HG03457 (cell line): Measurements from ENCODE around the gene SEMA3D.

Source experiments
- ATAC-seq: cut with Tn5 transposase; IDR thresholded peaks from one replicate; pipeline ENCODE4 v1.9.1; 2021; ENCODE audit warnings: moderate number of reproducible peaks; ENCODE audit not compliant: unreplicated experiment

The SEMA3D gene

DNA sequence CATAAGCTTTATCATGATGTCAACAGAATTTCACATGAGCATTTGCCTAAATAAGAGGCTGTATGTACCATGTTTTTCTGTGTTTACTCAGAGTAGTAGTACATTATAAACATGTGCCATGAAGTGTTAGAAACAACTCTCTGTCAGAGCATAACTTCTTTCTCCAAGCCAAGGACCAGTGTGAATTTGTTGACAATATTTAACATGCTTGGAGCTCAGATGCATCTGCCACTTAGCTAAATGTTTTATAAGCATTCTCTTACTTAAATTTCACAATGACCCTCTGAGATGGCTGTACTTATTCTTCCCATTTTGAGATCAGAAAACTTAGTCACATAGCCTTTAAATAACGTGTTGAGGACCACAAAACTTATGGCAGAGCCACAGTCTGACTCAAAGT lies 105.0 kb downstream of the SEMA3D start:
- ATAC-seq = no peak

DNA sequence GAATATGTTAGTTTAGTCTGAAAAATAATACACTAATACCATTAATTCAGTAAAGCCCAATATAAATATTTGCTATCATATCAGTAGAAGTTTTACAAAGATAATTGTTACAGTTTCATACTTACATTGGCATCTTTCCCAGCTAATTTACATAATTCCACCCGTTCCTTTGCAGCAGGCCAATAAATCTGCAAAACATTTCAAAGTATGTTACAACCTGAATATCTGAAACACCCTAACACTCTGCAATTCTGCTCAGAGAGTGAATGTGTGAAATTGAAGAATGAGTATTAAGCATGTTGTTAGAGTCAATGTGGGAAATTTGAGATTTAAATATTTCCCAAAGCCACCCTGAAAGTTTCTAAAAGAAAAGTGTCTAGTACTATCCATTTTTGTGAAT lies 105.5 kb downstream of the SEMA3D start:
- ATAC-seq = no peak

GRCh38 chr7:85079434-85079833 lies 107.4 kb downstream of the SEMA3D start:
- ATAC-seq = no peak

DNA sequence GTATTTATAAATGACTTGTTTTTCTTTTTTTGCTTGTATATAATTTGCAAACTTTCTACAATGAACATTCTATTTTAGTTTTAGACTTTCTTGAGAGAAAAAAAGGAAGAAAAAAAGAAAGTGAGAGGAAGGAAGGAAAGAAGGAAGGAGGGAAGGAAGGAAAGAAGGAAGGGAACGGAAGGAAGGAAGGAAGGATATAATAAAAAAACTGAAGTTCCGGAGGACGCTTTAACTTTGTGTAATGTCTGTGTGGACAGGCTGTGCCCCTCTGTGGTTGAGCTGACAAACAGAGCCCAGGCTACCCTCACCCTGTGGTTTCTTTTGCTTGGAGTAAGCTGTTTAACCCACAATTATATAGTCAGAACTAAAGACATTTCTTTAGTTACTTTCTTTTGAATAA lies 108.7 kb downstream of the SEMA3D start:
- ATAC-seq = no peak

- no peak for ATAC-seq
Observed at GRCh38 chr7:85075864-85076263, 111.0 kb downstream of the SEMA3D start.

GRCh38 chr7:85074992-85075391 lies 111.9 kb downstream of the SEMA3D start:
- no peak for ATAC-seq

- ATAC-seq = no peak
Observed at GRCh38 chr7:85074016-85074415, 112.8 kb downstream of the SEMA3D start.

GRCh38 chr7:85070967-85071628 lies 115.8 kb downstream of the SEMA3D start:
- no peak for ATAC-seq

DNA sequence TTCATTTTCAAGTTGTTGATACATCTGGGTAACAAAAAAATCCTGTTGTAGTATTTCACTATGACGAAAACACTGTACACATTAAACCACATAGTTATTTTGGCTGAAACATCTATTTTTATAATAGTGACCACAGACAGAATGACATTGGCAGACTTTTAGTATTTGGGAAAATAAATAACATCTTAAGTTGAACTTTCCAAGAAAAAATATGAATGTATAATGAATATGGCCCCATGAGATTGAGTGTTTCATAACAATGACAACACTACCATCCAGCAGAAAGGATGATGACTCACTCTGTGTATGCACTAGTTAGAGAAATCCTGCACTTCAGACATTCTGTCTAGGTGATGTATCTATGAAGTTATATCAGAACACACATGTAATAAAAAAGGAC lies 118.1 kb downstream of the SEMA3D start:
- no peak for ATAC-seq

GRCh38 chr7:85067371-85067770 lies 119.5 kb downstream of the SEMA3D start:
- ATAC-seq = no peak

DNA sequence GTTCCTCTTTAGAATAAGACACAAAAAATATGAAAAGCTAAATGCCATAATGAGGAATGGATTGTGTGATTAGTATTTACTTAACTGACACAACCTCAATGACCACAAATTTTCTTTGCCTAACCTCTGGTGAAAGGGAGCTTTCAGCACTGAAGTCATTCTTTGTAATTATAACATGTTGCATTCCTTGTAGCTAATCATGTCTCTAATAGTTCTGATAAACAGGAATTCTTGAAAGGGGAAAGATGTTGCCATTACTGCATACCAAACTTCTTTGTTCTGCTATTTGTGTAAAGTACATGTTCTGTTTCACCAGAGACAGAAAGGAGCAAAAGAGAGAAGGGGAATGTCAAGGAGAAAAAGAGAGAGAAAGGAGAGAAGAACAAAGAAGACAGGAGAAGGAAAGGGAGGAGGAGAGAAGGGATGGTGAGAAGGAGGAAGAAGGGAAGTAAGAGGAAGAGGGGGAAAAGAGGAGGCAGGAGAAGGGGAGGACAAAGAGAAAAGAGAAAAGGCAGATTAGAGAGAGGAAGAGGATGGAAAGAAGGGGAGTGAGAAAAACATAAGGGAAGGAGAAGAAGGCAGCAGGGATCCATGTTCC lies 120.9 kb downstream of the SEMA3D start:
- ATAC-seq = no peak

DNA sequence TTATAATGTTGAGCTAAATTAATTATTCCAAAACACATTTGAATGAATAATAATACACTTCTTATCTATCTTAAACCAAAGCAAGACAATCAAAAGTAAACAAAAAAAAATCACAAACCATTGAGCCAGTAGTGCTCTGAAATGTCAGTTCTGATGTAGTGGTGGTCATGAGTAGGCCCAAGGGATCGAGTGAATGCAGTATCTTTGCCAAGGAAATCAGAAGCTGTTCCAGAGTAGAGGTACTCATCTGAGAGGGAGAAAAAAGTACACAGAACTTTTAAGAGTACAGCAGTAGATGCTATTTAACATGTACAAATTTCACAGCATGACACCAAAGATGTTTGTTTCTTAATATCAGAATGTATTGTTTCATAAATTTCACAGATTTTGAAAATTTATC lies 121.5 kb downstream of the SEMA3D start:
- no peak for ATAC-seq

- ATAC-seq = no peak
Observed at GRCh38 chr7:85062651-85063050, 124.2 kb downstream of the SEMA3D start.

- no peak for ATAC-seq
Observed at GRCh38 chr7:85061456-85061855, 125.4 kb downstream of the SEMA3D start.

DNA sequence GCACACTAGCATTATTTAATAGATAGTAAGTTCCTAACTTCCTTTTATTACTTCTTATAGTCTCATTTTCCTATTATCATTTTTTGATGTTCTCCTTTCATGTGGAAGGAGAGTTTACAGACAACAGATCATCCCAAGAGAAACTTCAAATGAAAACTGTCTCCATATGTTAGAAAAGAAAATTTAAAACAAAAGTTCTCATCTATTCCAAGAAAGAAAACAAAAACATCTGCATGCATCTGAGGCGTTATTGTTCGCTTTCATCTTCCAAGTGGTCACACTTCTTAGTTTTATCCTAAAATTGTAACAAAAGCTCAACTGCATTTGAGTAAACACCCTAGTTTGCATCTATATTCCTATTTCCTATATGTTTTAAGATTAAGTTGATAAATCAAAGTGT lies 126.2 kb downstream of the SEMA3D start:
- ATAC-seq = no peak

DNA sequence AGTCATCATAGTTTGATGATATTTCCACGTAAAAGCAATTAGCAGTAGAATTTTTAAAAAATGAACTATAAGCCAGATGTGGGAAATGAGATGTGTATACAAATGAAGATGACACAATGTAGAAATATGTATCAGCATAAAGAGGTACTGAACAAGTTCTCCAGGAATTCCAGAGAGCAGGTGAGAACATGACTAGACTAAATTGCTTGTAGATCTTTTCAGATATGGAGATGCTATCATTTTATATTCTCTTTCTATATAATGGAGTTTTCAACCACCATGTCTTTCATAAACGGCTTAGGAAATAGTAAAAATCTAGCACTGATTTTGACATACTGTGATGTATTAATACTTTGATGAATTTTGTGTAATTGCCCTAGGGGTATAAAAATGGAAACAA lies 130.9 kb downstream of the SEMA3D start:
- ATAC-seq = no peak

DNA sequence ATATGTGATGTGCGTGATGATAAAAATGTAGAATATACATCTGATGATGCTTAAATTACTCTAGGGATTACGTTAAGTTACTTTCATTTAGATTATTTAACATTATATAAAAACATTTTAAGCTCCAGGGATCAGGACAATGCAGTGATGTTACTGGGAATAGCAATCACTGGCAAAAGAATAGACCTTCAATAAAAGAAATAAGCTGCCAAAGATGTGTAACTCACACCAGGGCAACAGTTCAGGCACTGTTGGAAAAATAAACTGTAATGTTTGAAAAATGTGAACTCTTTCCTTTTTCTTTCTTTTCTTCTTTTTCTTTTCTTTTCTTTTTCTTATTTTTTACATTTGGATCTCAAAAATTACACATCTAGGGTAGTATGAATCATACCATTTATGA lies 131.7 kb downstream of the SEMA3D start:
- no peak for ATAC-seq

- no peak for ATAC-seq
Observed at GRCh38 chr7:85054306-85054705, 132.6 kb downstream of the SEMA3D start.

- no peak for ATAC-seq
Observed at GRCh38 chr7:85052894-85053293, 134.0 kb downstream of the SEMA3D start.

- ATAC-seq = no peak
Observed at GRCh38 chr7:85052056-85052737, 134.7 kb downstream of the SEMA3D start.

DNA sequence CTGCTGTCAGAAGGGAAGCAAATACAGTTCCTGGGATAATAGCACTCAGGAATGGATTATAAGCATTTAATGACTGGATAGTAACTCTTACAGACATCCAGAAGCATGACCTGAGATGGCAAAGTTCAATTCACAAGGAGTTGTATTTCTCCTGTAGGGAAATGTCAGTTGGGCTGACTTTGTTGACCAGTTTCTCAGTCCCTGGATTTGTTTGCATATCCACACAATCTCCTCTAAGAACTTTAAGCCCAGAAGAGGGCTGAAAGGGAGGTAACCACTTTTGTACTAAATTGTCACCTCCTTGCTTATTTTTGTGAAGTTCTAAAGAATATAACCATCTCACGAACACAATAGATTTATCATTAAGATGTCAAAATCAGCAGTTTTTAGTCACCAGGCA lies 140.3 kb downstream of the SEMA3D start:
- ATAC-seq = no peak

DNA sequence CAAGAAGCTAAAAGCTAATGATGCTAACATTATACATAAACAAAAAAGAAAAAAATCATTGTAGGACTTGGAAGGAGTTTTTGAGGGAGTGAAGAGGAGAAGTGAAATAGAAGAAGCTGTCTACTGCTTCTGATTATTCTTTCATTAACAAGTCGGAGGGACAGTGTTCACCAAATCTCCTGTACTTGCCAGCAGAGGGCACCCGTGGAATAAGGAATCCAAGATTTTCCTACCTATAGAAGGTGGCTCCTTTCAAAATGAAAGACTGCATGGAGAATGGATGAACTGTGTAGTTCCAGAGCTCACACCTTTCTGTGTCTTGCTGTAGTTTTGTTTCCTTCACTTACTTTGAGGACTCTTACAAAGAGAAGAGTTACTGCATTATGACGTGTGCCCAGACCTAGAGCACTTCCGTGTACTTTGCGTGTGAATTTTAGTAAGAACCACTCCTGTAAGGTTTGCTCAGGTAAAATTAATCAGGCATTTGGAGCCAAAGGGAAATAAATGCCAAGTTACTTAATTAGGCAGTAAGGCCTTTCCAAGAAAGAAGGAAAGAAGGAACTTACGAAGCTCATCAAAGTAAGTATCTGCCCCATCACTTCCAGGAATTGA lies 145.1 kb downstream of the SEMA3D start:
- no peak for ATAC-seq
